ENCODE results near the gene NOL3. TPM values are rescaled to one million over a fixed set of nuclear protein-coding genes. Genes with fewer than 3 reads are reported as not detected.
A peak's percentile ranks its signal among the peaks of the same experiment; 100 is the strongest.

NOL3 gene
- total RNA-seq, 1 experiment from 2014 or later = 5.6 TPM

GRCh38 chr16:67190041-67190440, 19.7 kb downstream of the NOL3 start, which contains the start of gene EXOC3L1:
Gene EXOC3L1, minus strand, starts transcription at chr16:67190136. Its CDS starts 460 bp downstream, at chr16:67189676.
- Mint-ChIP-seq H3K27ac (no peak within 1 kb of the TSS), H3K36me3 (ENCODE audit: insufficient read depth in 1 of 3, low read depth in 3 of 3) (peaks cover 17 to 24% (median 23%) of the 10 kb centered on the region in 3 experiments), H3K27me3 (ENCODE audit: low read depth) (peaks cover 20% of the 10 kb centered on the region), H3K4me3 (peak within 1 kb of the TSS; percentile 52 to 59; a peak in 4 of 5 replicates), H3K9me3 (no peaks in the 10 kb centered on the region; a peak in 2 of 5 replicates), H3K4me1 (peaks cover 29 to 42% of the 10 kb centered on the region in 2 experiments)
- no peak within 1 kb of the TSS for H3K27ac ChIP-seq (ENCODE audit: insufficient read length, low read depth, low read length)
- H4K8ac ChIP-seq (replicated peaks; ENCODE audit: insufficient read length, low read depth, low read length) = no peak within 1 kb of the TSS
- no peak within 1 kb of the TSS for H2BK20ac ChIP-seq (ENCODE audit: low read depth, low read length, poor library complexity, severe bottlenecking)
- no peak within 1 kb of the TSS for H3T11ph ChIP-seq (ENCODE audit: low read length)
- no peaks in the 10 kb centered on the region; the same call in none of the 2 replicates for H3K27me3 ChIP-seq (ENCODE audit: insufficient read depth, low read length)
- H2BK120ac ChIP-seq (ENCODE audit: low read depth, low read length, poor library complexity, severe bottlenecking) = no peak within 1 kb of the TSS
- peaks cover 13% of the 10 kb centered on the region for H3K79me1 ChIP-seq (ENCODE audit: insufficient read depth, low read depth, low read length, poor library complexity, severe bottlenecking)
- WGBS (ENCODE audit: extremely low coverage, insufficient read length, low lambda C conversion rate) = no CpG with 5 or more reads among the region's 6 CpGs
- H3K14ac ChIP-seq (ENCODE audit: insufficient read depth, low read length) = no peak within 1 kb of the TSS
- DNase-seq = no peak
- H4K91ac ChIP-seq (ENCODE audit: insufficient read length, low read depth, low read length) = no peak within 1 kb of the TSS
- H4K20me1 ChIP-seq (ENCODE audit: control insufficient read depth, insufficient read depth, insufficient read length) = no peaks in the 10 kb centered on the region
- no peak within 1 kb of the TSS for H3K18ac ChIP-seq (ENCODE audit: insufficient read length, low read depth, low read length)
- H2BK5ac ChIP-seq (ENCODE audit: insufficient read length, low read length) = no peak within 1 kb of the TSS
- no peak within 1 kb of the TSS for H2AK5ac ChIP-seq (ENCODE audit: insufficient read length, low read length)
- H3K9me3 ChIP-seq (ENCODE audit: control insufficient read depth, low read depth, low read length) = no peaks in the 10 kb centered on the region
- peaks cover 4% of the 10 kb centered on the region; the same call in 1 of the 2 replicates for H3K4me1 ChIP-seq (ENCODE audit: insufficient read depth, low read length)
- H3K4me2 ChIP-seq (ENCODE audit: insufficient read depth, insufficient read length, low read length) = no peak within 1 kb of the TSS
- no peak within 1 kb of the TSS for H2BK12ac ChIP-seq (ENCODE audit: insufficient read length, low read depth, low read length)
- H3K23me2 ChIP-seq (ENCODE audit: insufficient read length, low read depth, low read length, poor library complexity, severe bottlenecking) = peaks cover 8% of the 10 kb centered on the region
- H2BK15ac ChIP-seq (ENCODE audit: low read depth, low read length) = no peak within 1 kb of the TSS
- H3K56ac ChIP-seq (ENCODE audit: insufficient read length, low read depth, low read length) = no peak within 1 kb of the TSS
- no peak within 1 kb of the TSS for H3K4ac ChIP-seq (ENCODE audit: low read depth, low read length)
- no peak for TF ChIP-seq CTCF (conservative IDR thresholded peaks at IDR 0.05)
- no peak within 1 kb of the TSS for H4K5ac ChIP-seq (ENCODE audit: insufficient read length, low read depth, low read length)
- H3K79me2 ChIP-seq (ENCODE audit: insufficient read depth, low read length) = peaks cover 13% of the 10 kb centered on the region; the same call in 1 of the 2 replicates
- H2AFZ ChIP-seq (ENCODE audit: low read length) = no peak within 1 kb of the TSS
- H3K9ac ChIP-seq (ENCODE audit: extremely low read depth, insufficient read length, low read length) = no peak within 1 kb of the TSS
- no peak within 1 kb of the TSS for H3K23ac ChIP-seq (ENCODE audit: insufficient read length, low read depth, low read length)
